GM19240 (cell line): Measurements from ENCODE around the gene KNSTRN.

Source experiments
- DNase-seq: peaks from one replicate; pipeline ENCODE4 v3.0.0; 2011; ENCODE audit warnings: low spot score; ENCODE audit not compliant: insufficient read length

KNSTRN gene

GRCh38 chr15:40345867-40346578, 36.5 kb upstream of the KNSTRN start:
- no peak for DNase-seq

GRCh38 chr15:40346579-40347558, 35.7 kb upstream of the KNSTRN start:
- no peak for DNase-seq

- DNase-seq, result no peak
Measured at GRCh38 chr15:40347559-40348473, 34.7 kb upstream of the KNSTRN start.

- no peak for DNase-seq
Measured at GRCh38 chr15:40348474-40348870, 34.0 kb upstream of the KNSTRN start.

GRCh38 chr15:40349163-40349562, 33.4 kb upstream of the KNSTRN start:
- DNase-seq, result no peak

GRCh38 chr15:40352281-40352901, 30.1 kb upstream of the KNSTRN start:
- DNase-seq, result no peak

- no peak for DNase-seq
Measured at GRCh38 chr15:40353697-40354096, 28.8 kb upstream of the KNSTRN start.

- no peak for DNase-seq
Measured at GRCh38 chr15:40354408-40355171, 27.9 kb upstream of the KNSTRN start.

- DNase-seq, result no peak
Measured at GRCh38 chr15:40355976-40356585, 26.4 kb upstream of the KNSTRN start.

- DNase-seq, result no peak
Measured at GRCh38 chr15:40357246-40357645, 25.3 kb upstream of the KNSTRN start.

GRCh38 chr15:40357723-40358470, 24.6 kb upstream of the KNSTRN start, which contains the start of gene DISP2:
DISP2 (plus strand) TSS chr15:40358219; CDS start chr15:40358322, 103 bp downstream.
- DNase-seq, result peak; percentile 98

- no peak for DNase-seq
Measured at GRCh38 chr15:40358471-40359353, 23.8 kb upstream of the KNSTRN start.

GRCh38 chr15:40360015-40360414, 22.5 kb upstream of the KNSTRN start:
- DNase-seq, result no peak

GRCh38 chr15:40361640-40362039, 20.9 kb upstream of the KNSTRN start:
- no peak for DNase-seq

GRCh38 chr15:40363611-40364010, 18.9 kb upstream of the KNSTRN start:
- DNase-seq, result no peak

GRCh38 chr15:40364251-40364650, 18.3 kb upstream of the KNSTRN start:
- no peak for DNase-seq

GRCh38 chr15:40365016-40365415, 17.5 kb upstream of the KNSTRN start:
- no peak for DNase-seq
